ENCODE data around the gene TEX53.

The TEX53 gene

DNA sequence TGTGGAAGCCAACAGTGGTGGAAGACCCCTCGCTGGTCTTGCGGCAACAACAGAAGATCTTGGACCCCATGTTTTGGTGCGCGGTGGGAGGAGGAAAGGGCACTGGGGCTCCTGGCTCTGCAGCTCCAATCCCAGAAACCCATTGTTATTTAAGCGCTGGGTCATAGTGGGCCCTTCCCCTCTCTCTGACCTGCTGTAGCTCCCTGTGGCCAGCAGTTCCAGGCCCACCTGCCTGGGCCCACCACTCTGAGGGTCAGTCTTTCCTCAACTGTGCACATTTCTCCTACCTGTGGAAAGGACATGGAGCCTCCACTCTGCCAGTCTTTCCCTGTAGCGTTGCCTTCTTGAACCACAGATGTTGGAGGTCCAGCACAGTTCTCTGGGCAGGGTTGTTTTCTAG lies at the start of gene TEX53:
Gene TEX53, minus strand, starts transcription at position 101 of the 400 bp plus-strand sequence. Its CDS starts 31 bp downstream, at position 70.
- DNase-seq (ENCODE audit: low spot score) = no peak

GRCh38 chr9:114706711-114707110 lies 49.1 kb upstream of the TEX53 start:
- DNase-seq (ENCODE audit: low spot score) = no peak

DNA sequence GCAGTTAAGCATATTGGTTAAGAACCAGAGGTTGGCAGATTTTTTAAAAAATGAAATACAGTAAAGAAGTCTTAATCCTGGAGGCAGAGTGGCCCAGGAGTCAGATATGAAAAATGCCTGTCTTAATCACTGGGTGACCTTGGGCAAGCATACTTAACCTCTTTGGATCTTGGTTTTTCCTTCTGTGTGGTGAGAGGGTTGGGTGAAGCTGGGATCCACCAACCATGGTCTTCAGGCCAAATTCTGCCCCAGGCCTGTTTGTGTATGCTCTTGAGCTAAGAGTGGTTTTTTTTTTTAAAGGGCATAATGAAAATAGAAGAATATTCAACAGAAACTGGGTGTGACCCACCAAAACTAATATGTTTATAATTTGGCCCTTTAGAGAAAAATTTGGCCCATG lies 44.4 kb upstream of the TEX53 start:
- no peak for DNase-seq (ENCODE audit: low spot score)

DNA sequence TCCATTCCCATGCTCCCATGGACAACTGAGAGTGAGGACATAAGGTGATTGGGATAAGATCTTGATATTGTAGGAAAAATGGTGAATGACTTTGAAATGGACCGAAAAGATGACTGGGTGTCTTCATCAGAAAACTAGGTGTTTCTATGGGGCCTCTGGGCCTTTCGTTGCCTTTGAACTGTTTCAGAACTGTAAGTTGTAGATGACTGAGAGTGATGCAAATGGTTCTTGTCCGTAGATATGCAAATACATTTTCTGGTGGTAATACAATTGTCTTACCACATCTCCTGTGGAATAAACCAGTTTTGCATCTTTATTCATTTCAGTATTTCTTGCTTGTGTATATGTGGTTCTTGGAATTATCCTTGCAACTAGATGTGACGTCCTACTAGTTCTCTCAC lies 40.3 kb upstream of the TEX53 start:
- DNase-seq (ENCODE audit: low spot score) = no peak

GRCh38 chr9:114696814-114697544 lies 39.4 kb upstream of the TEX53 start:
- no peak for DNase-seq (ENCODE audit: low spot score)

- DNase-seq (ENCODE audit: low spot score) = no peak
Measured at GRCh38 chr9:114695948-114696347, 38.3 kb upstream of the TEX53 start.

DNA sequence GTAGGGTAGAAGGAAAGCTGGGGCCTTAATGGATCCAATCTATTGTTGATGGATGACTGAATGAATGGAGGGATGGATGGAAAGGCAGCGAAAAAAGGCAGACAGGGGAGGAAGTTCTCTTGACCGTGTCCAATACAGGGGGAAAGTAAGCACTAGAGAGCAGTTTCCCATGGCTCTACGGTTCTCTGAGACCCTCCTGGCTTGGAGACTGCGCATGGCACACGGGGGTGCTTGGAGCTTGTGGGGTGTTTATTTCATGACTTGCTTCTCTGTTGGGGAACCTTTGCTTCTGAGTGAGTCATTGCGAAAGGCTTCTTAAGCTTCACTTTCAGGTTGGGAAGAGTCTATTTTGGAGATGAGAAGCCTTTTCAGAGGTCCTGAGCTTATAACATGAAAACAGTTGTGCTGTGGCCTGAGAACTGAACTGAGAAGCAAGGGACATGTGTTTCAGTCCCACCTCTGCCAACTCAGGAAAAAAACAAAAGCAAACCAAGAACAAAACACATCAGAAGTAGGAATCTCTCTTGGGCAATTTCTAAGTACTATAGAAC lies 37.2 kb upstream of the TEX53 start:
- DNase-seq (ENCODE audit: low spot score) = no peak

DNA sequence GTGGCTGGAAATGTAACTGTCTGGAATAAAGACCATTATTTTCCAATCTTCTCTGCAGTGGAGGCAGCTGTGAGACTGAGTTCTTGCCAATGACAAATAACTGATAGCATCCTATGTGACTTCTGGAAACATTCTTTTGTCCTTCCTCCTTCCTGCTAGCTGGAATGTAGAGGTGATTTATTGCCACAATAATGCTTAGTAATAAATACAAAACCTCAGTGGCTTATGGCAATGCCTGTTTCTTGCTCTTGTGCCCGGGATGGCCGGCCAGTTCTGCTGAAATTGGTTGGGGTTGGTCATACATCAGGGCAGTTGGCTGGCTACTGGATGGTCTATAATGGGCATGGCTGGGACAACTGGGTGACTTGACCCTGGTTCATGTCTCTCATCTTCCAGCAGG lies 36.5 kb upstream of the TEX53 start:
- peak; percentile 56 for DNase-seq (ENCODE audit: low spot score)

- DNase-seq (ENCODE audit: low spot score) = no peak
Measured at GRCh38 chr9:114693248-114693855, 35.7 kb upstream of the TEX53 start.

- DNase-seq (ENCODE audit: low spot score) = no peak
Measured at GRCh38 chr9:114691956-114692295, 34.3 kb upstream of the TEX53 start.

GRCh38 chr9:114691046-114691955 lies 33.7 kb upstream of the TEX53 start:
- peak; percentile 97 for DNase-seq (ENCODE audit: low spot score)

DNA sequence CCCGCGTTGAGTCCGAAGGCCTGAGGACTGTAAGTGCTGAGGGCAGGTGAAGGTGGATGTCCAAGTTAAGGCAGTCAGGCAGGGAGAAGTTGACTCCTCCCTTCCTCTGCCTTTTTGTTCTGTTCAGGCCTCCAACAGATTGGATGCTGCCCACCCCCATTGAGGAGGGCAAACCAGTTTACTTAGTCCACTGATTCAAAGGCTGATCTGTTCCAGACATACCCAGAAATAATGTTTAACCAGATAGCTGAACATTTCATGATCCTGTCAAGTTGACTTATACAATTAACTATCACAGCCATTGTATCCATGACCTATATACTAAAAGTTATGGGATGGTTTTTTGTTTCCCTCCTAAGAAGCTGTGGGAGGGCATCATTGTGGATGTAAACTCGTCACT lies 32.7 kb upstream of the TEX53 start:
- DNase-seq (ENCODE audit: low spot score) = no peak

DNA sequence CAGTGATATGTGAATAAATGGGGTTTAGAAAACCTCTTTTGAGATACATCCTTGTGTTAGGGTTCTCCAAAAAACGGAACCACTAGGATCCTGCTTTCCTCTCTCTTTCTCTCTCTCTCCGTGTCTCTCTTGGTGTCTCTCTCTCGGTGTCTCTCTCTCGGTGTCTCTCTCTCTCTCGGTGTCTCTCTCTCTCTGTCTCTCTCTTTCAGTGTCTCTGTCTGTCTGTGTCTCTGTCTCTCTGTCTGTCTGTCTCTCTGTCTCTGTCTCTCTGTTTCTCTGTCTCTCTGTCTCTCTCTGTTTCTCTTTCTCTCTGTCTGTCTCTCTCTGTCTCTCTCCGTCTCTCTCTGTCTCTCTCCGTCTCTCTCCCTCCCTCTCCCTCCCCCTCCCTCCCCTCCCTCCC lies 32.2 kb upstream of the TEX53 start:
- no peak for DNase-seq (ENCODE audit: low spot score)

- DNase-seq (ENCODE audit: low spot score) = no peak
Measured at GRCh38 chr9:114688909-114689610, 31.5 kb upstream of the TEX53 start.

DNA sequence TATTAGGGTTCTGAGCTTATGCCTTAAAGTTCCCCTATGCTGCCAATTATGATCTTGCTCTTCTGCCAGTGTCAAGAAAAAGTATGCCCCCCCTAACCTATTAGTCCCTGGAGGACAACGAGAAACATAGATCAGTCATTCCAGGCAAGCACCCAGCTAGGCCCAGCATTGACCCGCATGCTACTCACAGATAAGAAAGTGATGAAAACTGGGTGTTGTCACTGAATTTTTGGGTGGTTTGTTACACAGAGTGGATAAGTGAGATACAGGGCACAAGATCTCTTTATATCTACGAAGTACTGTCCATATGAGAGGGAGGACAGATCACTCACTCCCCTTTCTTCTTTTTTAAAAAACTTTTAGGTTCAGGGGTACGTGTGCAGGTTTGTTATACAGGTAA lies 30.8 kb upstream of the TEX53 start:
- DNase-seq (ENCODE audit: low spot score) = no peak

DNA sequence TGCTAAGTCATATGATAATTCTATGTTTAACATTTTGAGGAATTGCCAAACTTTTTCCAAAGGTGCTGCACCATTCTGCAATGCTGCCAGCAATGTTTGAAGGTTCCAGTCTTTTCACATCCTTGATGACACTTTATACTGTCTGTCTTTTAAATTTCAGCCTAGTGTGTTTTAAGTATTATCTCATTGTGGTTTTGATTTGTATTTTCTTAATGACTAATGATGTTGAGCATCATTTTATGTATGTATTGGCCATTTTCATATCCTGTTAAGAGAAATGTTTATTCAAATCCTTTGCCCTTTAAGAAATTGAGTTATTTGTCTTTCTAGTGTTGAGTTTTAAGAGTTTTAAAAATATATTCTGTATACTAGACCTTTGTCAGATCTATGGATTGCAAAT lies 29.4 kb upstream of the TEX53 start:
- DNase-seq (ENCODE audit: low spot score) = peak; percentile 52

DNA sequence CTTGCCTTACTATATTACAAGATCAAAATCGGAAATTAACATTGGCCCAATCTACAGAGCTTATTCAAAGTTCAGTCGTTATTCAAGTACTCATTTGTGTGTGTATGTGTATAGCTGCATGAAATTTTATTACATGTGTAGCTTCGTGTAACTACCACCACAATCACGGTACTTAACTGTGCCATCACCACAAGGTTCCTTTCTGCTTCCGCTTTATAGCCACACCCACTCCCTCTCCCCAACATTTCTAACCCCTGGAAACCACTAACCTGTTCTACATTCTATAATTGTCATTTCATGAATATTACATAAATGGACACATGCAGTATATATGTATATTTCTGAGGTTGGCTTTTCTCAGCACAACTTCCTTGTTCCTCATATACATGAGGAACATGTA lies 28.3 kb upstream of the TEX53 start:
- DNase-seq (ENCODE audit: low spot score) = no peak

DNA sequence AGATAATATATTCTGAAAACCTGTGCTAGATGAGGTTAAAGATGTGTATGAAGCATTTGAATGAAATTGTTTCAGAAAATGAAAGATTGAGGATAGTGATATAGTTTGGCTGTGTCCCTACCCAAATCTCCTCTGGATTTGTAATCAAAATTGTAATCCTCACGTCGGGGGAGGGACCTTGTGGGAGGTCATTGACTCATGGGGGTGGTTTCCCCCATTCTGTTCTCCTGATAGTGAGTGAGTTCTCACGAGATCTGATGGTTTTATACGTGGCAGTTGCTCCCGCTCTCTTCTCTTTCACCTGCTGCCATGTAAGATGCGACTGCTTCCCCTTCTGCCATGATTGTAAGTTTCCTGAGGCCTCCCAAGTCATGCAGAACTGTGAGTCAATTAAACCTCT lies 26.4 kb upstream of the TEX53 start:
- DNase-seq (ENCODE audit: low spot score) = peak; percentile 59

GRCh38 chr9:114682846-114683245 lies 25.2 kb upstream of the TEX53 start:
- no peak for DNase-seq (ENCODE audit: low spot score)

DNA sequence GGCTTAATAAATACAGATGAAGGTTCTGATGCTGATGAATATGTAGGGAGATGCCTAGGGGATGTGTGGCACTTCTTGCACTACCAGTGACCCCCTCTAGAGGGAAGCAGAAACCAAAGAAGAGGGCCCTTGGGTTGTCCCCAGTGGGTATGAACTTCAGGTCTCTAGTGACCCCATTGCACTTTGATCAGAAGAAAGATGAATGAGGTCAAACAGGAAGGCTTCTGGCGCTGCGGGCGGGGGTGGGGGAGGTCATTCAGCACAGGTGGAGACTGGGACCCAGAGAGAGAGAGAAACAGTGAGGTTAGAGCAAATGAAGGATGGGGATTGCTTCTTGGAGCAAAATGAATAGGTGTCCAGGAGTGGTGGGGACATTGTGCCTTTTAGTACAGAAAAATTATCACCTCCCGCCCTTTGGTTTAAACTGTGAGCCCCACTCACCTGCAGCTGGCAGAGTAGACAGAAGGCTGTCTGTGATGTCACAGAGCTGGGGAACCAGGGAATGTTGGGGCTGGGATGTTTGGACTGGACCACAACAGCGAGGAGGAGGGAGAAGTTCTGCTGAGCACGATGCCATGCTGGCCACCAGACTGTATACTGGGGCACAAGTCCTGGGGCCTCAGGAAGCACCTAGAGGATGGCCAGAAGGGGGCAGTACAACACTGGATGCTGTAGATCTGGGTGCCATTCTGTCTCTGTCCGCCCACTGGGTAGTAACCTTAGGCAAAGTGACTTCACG lies 24.2 kb upstream of the TEX53 start, which contains the start of gene TEX48:
Gene TEX48, minus strand, starts transcription at position 599 of the 739 bp plus-strand sequence. CDS start 10,469 bp downstream, outside the sequence.
- peak; percentile 78 for DNase-seq (ENCODE audit: low spot score)

All from RKO (cell line).